ENCODE data around the gene CCDC57. TPM values are rescaled to one million over a fixed set of nuclear protein-coding genes. Genes with fewer than 3 reads are reported as not detected.

The CCDC57 gene
- total RNA-seq, 4 donors from 2014 or later, result 8.8 to 31.5 (median 17.1) TPM

DNA sequence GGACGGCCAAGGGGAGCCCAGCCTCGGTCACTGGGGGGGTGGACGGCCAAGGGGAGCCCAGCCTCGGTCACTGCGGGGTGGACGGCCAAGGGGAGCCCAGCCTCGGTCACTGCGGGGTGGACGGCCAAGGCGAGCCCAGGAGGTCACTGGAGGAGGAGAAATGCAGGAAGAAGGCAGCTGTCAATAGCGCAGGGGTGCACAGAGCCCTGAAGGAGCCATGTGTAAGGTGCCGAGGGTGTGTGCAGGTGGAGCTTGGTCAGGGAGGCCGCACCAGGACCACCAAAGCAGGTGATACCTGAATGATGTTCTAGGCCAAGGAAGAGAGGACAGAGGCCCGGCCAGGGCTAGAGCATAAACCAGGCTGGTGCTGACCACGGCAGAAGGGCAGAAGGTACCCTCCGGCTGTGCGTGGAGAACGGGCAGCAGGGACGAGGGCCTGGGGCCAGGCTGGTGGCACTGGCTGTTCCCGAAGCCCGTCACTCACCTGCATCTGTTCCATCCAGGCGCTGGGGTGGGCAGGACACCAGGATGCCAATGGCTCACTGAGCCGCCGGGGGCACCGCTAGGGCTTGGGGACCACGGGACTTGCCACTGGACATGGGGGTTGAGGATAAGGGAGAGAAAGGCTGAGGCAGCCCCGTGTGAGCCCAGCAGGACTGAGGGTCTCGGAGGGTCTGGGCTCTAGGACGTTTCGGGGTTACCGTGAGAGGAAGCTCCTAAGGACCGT lies 5.9 kb upstream of the CCDC57 start:
- TF ChIP-seq, protein P1, sequence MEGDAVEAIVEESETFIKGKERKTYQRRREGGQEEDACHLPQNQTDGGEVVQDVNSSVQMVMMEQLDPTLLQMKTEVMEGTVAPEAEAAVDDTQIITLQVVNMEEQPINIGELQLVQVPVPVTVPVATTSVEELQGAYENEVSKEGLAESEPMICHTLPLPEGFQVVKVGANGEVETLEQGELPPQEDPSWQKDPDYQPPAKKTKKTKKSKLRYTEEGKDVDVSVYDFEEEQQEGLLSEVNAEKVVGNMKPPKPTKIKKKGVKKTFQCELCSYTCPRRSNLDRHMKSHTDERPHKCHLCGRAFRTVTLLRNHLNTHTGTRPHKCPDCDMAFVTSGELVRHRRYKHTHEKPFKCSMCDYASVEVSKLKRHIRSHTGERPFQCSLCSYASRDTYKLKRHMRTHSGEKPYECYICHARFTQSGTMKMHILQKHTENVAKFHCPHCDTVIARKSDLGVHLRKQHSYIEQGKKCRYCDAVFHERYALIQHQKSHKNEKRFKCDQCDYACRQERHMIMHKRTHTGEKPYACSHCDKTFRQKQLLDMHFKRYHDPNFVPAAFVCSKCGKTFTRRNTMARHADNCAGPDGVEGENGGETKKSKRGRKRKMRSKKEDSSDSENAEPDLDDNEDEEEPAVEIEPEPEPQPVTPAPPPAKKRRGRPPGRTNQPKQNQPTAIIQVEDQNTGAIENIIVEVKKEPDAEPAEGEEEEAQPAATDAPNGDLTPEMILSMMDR (IDR thresholded peaks at IDR 0.05; ENCODE audit: low read depth), result no peak

DNA sequence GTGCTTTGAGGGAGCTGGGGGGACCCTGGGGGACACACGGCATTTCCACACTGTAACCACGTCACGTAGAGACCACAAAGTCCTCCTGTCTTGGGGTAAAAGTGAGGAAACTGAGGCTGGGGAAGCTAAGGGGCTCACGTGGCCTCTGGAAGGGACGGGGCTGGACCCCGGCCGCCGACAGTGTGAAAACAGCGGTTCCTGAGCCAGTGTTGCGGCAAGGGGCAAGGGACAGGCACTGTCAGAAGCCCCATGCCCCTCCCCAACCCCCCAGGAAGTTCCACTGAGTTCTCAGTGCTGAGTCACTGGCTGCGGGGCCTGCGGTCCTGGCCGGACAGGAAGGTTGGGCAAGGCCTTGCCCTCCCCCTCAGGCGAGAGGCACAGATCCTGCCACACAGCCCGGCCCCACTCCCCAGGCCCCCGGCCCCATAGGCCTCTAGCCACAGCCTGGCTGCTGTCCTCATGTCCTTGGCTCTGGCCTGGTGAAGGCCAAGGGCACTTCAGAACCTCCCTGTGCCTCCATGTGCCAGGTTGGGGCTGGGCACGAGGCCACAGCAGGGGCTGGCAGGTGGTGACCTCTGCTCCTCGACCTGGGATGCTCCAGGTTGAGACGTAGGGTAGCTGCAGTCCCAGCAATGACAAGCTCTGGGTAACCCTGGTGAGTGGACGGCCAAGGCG lies 5.0 kb upstream of the CCDC57 start:
- TF ChIP-seq, protein P1 (IDR thresholded peaks at IDR 0.05; ENCODE audit: low read depth), result no peak

- TF ChIP-seq, protein P1 (IDR thresholded peaks at IDR 0.05; ENCODE audit: low read depth), result no peak
These were observed 4.5 kb upstream of the CCDC57 start for GRCh38 chr17:82217120-82217529.

- TF ChIP-seq, protein P1 (IDR thresholded peaks at IDR 0.05; ENCODE audit: low read depth), result no peak
These were observed 3.9 kb upstream of the CCDC57 start for GRCh38 chr17:82216301-82217119.

DNA sequence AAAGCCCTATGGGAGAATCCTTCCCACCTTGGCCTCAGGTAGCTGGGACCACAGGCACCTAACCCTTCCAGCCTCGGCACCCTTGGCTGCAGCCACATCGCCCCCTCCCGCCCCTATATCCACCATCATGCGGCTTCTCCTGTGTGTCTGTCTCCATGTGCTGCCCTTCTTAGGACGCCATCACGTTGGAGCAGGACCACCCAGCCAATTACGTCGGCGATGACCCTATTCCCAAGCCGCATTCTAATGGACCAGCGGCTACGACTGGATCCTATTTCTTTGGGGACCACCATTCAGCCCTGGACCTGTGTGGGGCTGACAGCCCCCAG lies 3.3 kb upstream of the CCDC57 start:
- TF ChIP-seq, protein P1 (IDR thresholded peaks at IDR 0.05; ENCODE audit: low read depth), result no peak

DNA sequence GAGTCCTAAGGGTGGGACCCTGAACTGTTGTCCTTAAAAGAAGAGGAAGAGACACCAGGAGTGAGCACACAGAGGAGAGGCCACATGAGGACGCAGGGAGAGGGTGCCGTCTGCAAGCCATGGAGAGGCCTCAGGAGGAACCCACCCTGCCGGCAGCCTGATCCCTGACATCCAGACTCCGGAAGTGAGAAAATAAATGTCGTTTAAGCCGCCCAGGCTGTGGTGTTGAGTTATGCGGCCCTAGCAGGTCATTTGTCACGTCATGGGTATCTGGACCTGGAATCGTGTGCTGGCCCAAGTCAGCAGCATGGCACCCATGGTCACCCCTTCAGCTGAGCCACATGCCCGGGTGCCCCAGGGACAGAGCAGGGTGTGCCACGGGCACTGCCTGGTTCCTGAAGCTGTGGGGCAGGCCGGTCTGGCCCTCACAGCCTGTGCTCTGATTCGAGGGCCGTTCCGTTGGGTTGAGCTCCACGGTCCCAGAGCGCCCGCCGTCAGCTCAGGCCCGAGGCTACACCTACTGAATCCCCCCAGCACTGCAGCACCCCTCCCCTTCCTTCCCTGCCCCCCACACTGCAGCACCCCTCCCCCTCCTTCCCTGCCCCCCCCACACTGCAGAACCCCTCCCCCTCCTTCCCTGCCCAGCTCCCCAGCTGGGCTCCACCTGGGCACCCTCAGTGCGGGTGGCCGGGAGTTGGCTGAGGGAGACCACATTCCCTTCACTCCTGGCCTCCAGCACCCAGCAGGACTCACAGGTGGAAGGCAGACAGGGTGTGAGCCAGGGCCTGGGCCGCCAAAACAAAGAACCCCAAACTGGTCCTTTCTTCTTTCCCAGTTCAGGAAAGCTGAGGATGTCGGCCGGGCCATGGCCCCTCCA lies 2.7 kb upstream of the CCDC57 start:
- TF ChIP-seq, protein P1 (IDR thresholded peaks at IDR 0.05; ENCODE audit: low read depth), result no peak
